HuH-7 (cell line): Measurements from ENCODE around the gene ITGAD.

ENCODE experiments used
- DNase-seq: peaks from one replicate; pipeline ENCODE4 v3.0.0; 2011; ENCODE audit warnings: low spot score

ITGAD gene

GRCh38 chr16:31459687-31460581 is 66.8 kb downstream of the ITGAD start:
- DNase-seq: peak; percentile 92

- DNase-seq: no peak
These were observed 67.5 kb downstream of the ITGAD start for GRCh38 chr16:31460582-31461002.

GRCh38 chr16:31461201-31461920 is 68.2 kb downstream of the ITGAD start:
- no peak for DNase-seq

- DNase-seq: no peak
These were observed 69.0 kb downstream of the ITGAD start for GRCh38 chr16:31461921-31462804.

- no peak for DNase-seq
These were observed 71.2 kb downstream of the ITGAD start for GRCh38 chr16:31464348-31464769.

- no peak for DNase-seq
These were observed 71.7 kb downstream of the ITGAD start for GRCh38 chr16:31464781-31465260.

GRCh38 chr16:31465788-31466370 is 72.7 kb downstream of the ITGAD start:
- no peak for DNase-seq

GRCh38 chr16:31466381-31466841 is 73.3 kb downstream of the ITGAD start:
- no peak for DNase-seq

- no peak for DNase-seq
These were observed 74.1 kb downstream of the ITGAD start for GRCh38 chr16:31467151-31467773.

- DNase-seq: no peak
These were observed 74.7 kb downstream of the ITGAD start for GRCh38 chr16:31467858-31468257.

GRCh38 chr16:31470615-31471014 is 77.5 kb downstream of the ITGAD start:
- DNase-seq: no peak

- DNase-seq: no peak
These were observed 78.2 kb downstream of the ITGAD start for GRCh38 chr16:31471241-31471874.

GRCh38 chr16:31471875-31472708 is 79.0 kb downstream of the ITGAD start, which contains the start of gene TGFB1I1:
Gene TGFB1I1, plus strand, starts transcription at chr16:31472152. Its CDS starts 37 bp downstream, at chr16:31472189.
- DNase-seq: no peak

- DNase-seq: peak; percentile 77
These were observed 79.6 kb downstream of the ITGAD start for GRCh38 chr16:31472709-31473203.

- DNase-seq: no peak
These were observed 80.3 kb downstream of the ITGAD start for GRCh38 chr16:31473264-31473984.

GRCh38 chr16:31474173-31474714 is 81.1 kb downstream of the ITGAD start:
- DNase-seq: no peak

- DNase-seq: no peak
These were observed 81.9 kb downstream of the ITGAD start for GRCh38 chr16:31474773-31475738.
